ENCODE results near the gene PPL. TPM values are rescaled to one million over a fixed set of nuclear protein-coding genes. Genes with fewer than 3 reads are reported as not detected.

The PPL gene
- total and polyA plus RNA-seq, 2 of the 13 experiments (the other 11 are each of a cell fraction or from before 2014, with no cell fraction given), result 5.7 to 6.6 TPM

DNA sequence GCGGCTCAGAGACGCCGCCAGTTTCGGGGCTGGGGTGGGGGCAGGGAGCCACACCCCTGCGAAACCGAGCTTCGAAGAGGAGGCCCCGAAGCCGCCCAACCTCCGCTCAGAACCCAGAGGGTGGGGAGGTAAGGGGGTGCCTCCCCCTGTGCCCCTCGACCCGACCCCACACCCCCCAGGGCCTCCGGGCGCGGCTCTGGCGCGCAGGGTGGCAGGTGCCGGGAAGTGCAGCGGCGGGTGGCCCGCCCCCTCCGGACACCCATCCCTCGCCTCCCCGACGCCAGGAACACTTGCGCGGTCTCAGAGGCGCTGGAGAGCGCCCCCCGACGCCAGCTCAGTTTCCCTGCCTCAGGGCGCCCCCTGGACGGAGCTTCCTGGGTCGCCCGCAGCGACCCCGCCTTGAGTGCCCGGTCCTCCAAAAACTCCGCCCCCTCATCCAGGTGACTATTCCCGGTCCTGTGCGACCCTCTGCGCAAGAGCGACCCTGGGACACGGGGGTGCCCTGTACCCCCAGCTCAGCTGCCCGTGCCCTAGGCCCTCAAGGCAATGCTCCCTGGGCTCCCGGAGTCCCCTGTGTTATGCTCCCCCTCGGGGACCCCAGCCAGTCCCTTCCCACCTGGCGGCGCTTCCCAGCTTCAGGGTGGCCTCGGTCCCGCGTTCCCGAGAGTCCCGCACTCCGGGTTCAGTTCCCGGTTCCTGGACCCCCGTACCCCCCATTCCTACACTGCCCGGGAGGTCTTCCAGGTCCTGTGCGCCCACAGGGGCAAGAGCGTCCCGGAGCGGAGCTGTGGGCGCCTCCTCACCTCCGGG is 562 bp downstream of the PPL start (continued):
- TF ChIP-seq ZNF512B (CRISPR knock-in tag; IDR thresholded peaks at IDR 0.05; ENCODE audit: borderline replicate concordance) (no peak), IKZF1 (IDR thresholded peaks at IDR 0.05) (no peak), ZBTB37 (CRISPR knock-in tag; IDR thresholded peaks at IDR 0.05) (no peak), ZNF670 (CRISPR knock-in tag; IDR thresholded peaks at IDR 0.05; ENCODE audit: borderline replicate concordance) (peak; percentile 71), FOXJ3 (CRISPR knock-in tag; IDR thresholded peaks at IDR 0.05; ENCODE audit: borderline replicate concordance) (no peak), ZMYM2 (CRISPR knock-in tag; IDR thresholded peaks at IDR 0.05) (peak; percentile 87), UBTF (CRISPR knock-in tag; IDR thresholded peaks at IDR 0.05) (peak; percentile 19; the same call in 1 of the 2 replicates), NFYC (CRISPR knock-in tag; IDR thresholded peaks at IDR 0.05) (no peak), CBX2 (IDR thresholded peaks at IDR 0.05; ENCODE audit: low read depth, low read length) (no peak), CBX2 (CRISPR knock-in tag; IDR thresholded peaks at IDR 0.05; ENCODE audit: low read depth) (peak; percentile 54; the same call in 1 of the 2 replicates), RCOR2 (CRISPR knock-in tag; IDR thresholded peaks at IDR 0.05) (no peak), NPAS2 (CRISPR knock-in tag; IDR thresholded peaks at IDR 0.05; ENCODE audit: borderline replicate concordance) (no peak), SUZ12 (IDR thresholded peaks at IDR 0.05; ENCODE audit: low read depth, low read length) (no peak), TP53 (CRISPR knock-in tag; conservative IDR thresholded peaks at IDR 0.05) (no peak)
- TF ChIP-seq, protein P1, sequence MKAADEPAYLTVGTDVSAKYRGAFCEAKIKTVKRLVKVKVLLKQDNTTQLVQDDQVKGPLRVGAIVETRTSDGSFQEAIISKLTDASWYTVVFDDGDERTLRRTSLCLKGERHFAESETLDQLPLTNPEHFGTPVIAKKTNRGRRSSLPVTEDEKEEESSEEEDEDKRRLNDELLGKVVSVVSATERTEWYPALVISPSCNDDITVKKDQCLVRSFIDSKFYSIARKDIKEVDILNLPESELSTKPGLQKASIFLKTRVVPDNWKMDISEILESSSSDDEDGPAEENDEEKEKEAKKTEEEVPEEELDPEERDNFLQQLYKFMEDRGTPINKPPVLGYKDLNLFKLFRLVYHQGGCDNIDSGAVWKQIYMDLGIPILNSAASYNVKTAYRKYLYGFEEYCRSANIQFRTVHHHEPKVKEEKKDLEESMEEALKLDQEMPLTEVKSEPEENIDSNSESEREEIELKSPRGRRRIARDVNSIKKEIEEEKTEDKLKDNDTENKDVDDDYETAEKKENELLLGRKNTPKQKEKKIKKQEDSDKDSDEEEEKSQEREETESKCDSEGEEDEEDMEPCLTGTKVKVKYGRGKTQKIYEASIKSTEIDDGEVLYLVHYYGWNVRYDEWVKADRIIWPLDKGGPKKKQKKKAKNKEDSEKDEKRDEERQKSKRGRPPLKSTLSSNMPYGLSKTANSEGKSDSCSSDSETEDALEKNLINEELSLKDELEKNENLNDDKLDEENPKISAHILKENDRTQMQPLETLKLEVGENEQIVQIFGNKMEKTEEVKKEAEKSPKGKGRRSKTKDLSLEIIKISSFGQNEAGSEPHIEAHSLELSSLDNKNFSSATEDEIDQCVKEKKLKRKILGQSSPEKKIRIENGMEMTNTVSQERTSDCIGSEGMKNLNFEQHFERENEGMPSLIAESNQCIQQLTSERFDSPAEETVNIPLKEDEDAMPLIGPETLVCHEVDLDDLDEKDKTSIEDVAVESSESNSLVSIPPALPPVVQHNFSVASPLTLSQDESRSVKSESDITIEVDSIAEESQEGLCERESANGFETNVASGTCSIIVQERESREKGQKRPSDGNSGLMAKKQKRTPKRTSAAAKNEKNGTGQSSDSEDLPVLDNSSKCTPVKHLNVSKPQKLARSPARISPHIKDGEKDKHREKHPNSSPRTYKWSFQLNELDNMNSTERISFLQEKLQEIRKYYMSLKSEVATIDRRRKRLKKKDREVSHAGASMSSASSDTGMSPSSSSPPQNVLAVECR (CRISPR knock-in tag; IDR thresholded peaks at IDR 0.05; ENCODE audit: borderline replicate concordance), result peak; percentile 37
- TF ChIP-seq, protein P2, sequence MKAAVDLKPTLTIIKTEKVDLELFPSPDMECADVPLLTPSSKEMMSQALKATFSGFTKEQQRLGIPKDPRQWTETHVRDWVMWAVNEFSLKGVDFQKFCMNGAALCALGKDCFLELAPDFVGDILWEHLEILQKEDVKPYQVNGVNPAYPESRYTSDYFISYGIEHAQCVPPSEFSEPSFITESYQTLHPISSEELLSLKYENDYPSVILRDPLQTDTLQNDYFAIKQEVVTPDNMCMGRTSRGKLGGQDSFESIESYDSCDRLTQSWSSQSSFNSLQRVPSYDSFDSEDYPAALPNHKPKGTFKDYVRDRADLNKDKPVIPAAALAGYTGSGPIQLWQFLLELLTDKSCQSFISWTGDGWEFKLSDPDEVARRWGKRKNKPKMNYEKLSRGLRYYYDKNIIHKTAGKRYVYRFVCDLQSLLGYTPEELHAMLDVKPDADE (CRISPR knock-in tag; IDR thresholded peaks at IDR 0.05), result peak; percentile 69; the same call in 1 of the 2 replicates

Measured in HepG2 (cell line).